Keratinocyte (primary cell): ENCODE measurements around the gene KLRF1. TPM values are rescaled to one million over a fixed set of nuclear protein-coding genes. Genes with fewer than 3 reads are reported as not detected.

Experiments
- DNase-seq: peaks from one replicate; pipeline ENCODE4 v3.0.0-alpha.2; 2011; ENCODE audit warnings: low read depth, missing footprints, low spot score
- FAIRE-seq: peaks from 2 replicates; lab custom pipeline; 2011; peaks lifted over from hg19 to GRCh38; lab: Jason Lieb, UNC
- H2AFZ ChIP-seq: 2 replicates; pipeline ENCODE4 v1.6.0; 2012; ENCODE audit warnings: low read length, control low read depth, inconsistent platforms; ENCODE audit not compliant: control insufficient read depth
- H3K27ac ChIP-seq: 2 replicates; pipeline ENCODE4 v1.5.1; 2011; ENCODE audit warnings: low read length; ENCODE audit not compliant: control insufficient read depth, insufficient read depth
- H3K27me3 ChIP-seq: 3 replicates; pipeline ENCODE4 v1.6.0; 2011; ENCODE audit warnings: low read length; ENCODE audit not compliant: control insufficient read depth, insufficient read depth; ENCODE audit errors: extremely low read depth
- H3K36me3 ChIP-seq, 2 experiments: 2 replicates in 1 of 2; 3 replicates in 1 of 2; pipeline ENCODE4 v1.5.1; 2011; ENCODE audit warnings: low read length in 2 of 2, mild to moderate bottlenecking in 1 of 2; ENCODE audit not compliant: control insufficient read depth in 2 of 2, insufficient read depth in 2 of 2; ENCODE audit errors: extremely low read depth in 1 of 2
- H3K4me1 ChIP-seq: 3 replicates; pipeline ENCODE4 v1.5.1; 2011; ENCODE audit warnings: low read length; ENCODE audit not compliant: control insufficient read depth, insufficient read depth; ENCODE audit errors: extremely low read depth
- H3K4me2 ChIP-seq: 3 replicates; pipeline ENCODE4 v1.6.0; 2011; ENCODE audit warnings: low read depth, low read length; ENCODE audit not compliant: control insufficient read depth, insufficient read depth; ENCODE audit errors: extremely low read depth
- H3K4me3 ChIP-seq, 3 experiments: fragments of 200-600 bp in 1 of 3; sonication (generic) in 1 of 3; 2 replicates in 2 of 3; 3 replicates in 1 of 3; pipeline ENCODE4 v1.5.1; 2011 to 2016; ENCODE audit warnings: low read length in 3 of 3, mild to moderate bottlenecking in 3 of 3, control low read depth in 2 of 3, inconsistent platforms in 1 of 3, low read depth in 1 of 3, mixed read lengths in 1 of 3, mixed run types in 1 of 3, moderate library complexity in 1 of 3; ENCODE audit not compliant: control insufficient read depth in 2 of 3, insufficient read depth in 2 of 3; ENCODE audit errors: extremely low read depth in 1 of 3
- H3K79me2 ChIP-seq: 2 replicates; pipeline ENCODE4 v1.6.0; 2012; ENCODE audit warnings: low read length; ENCODE audit not compliant: control insufficient read depth, insufficient read depth
- H3K9ac ChIP-seq: 3 replicates; pipeline ENCODE4 v1.6.0; 2011; ENCODE audit warnings: low read length; ENCODE audit not compliant: control insufficient read depth, insufficient read depth; ENCODE audit errors: extremely low read depth
- H3K9me1 ChIP-seq: 3 replicates; pipeline ENCODE4 v1.6.0; 2011; ENCODE audit warnings: low read length; ENCODE audit not compliant: control insufficient read depth, insufficient read depth; ENCODE audit errors: extremely low read depth
- H3K9me3 ChIP-seq: 2 replicates; pipeline ENCODE4 v1.5.1; 2012; ENCODE audit warnings: low read depth, low read length; ENCODE audit not compliant: control insufficient read depth
- H4K20me1 ChIP-seq: 3 replicates; pipeline ENCODE4 v1.6.0; 2011; ENCODE audit warnings: low read length; ENCODE audit not compliant: control insufficient read depth, insufficient read depth; ENCODE audit errors: extremely low read depth
- CTCF ChIP-seq, 3 experiments: IDR thresholded peaks in 1 of 3; conservative IDR thresholded peaks in 1 of 3; optimal IDR thresholded peaks in 1 of 3; 2 replicates in 2 of 3; 3 replicates in 1 of 3; pipeline versions ENCODE3 to v1.5.1; 2011; ENCODE audit warnings: low read length in 3 of 3, mild to moderate bottlenecking in 3 of 3, moderate library complexity in 2 of 3, control low read depth in 1 of 3, inconsistent platforms in 1 of 3; ENCODE audit not compliant: insufficient read depth in 2 of 3; ENCODE audit errors: extremely low read depth in 1 of 3
- EZH2 ChIP-seq: IDR thresholded peaks from one replicate; pipeline ENCODE4 v1.6.1; 2012; ENCODE audit warnings: inconsistent platforms, mild to moderate bottlenecking, low read length, moderate library complexity
- dilution Hi-C: fragments of 300-500 bp; cut with MboI; formaldehyde crosslinking; loops from one replicate; pipeline ENCODE4 v1.7.0; 2020; ENCODE audit warnings: low sequenced_read_pairs; ENCODE audit not compliant: extremely low pct_ligation_motif_present
- polyA plus RNA-seq, 5 experiments: library from polyadenylated mRNA; depleted of rRNA in 3 of 5; stranded (reverse) in 3 of 5; stranded (forward) in 1 of 5; unstranded in 1 of 5; fragments of >200 nt; gene quantifications; 1 replicate in 1 of 5; 2 replicates in 3 of 5; 3 replicates in 1 of 5; pipeline versions ENCODE4 v1.2.1 to v1.2.3, GENCODE V29; 2011 to 2012; ENCODE audit warnings: missing spikeins in 2 of 5, low read depth in 1 of 5, low replicate concordance in 1 of 5

Gene KLRF1
- polyA plus RNA-seq, 1 donor (not counting 4 experiments of a cell fraction or from before 2014, with no cell fraction given) = 0.12 TPM

- no peak overlapping the region for H2AFZ ChIP-seq
- no peak for FAIRE-seq
These were observed 30.9 kb downstream of the KLRF1 start for GRCh38 chr12:9858135-9858534.

DNA sequence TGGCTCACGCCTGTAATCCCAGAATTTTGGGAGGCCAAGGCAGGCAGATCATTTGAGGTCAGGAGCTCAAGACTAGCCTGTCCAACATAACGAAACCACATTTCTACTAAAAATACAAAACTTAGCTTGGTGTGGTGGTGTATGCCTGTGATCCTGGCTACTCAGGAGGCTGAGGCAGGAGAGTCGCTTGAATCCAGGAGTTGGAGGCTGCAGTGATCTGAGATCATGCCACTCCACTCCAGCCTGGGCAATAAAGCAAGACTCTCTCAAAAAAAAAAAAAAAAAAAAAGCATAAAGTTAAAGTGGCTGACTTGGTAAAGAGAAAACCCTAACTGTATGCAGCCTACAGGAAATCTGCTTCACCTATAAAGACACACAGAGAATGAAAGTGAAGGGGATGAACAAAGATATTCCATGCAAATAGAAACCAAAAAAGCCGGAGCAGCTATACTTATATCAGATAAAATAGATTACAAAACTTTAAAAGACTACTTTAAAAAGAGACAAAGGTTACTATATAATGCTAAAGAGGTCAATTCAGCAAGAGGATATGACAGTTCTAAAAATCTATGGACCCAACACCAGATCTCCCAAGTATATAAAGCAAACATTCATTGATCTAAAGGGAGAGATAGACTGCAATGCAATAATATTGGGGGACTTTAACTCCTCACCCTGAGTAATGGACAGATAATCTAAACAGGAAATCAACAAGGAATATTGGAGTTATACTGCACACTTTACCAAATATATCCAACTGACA is 37.8 kb downstream of the KLRF1 start:
- Histone ChIP-seq H3K4me3 (peak overlapping the region; percentile 12 to 86 (median 84)), H3K9me1 (no peaks in the 10 kb centered on the region), H3K9ac (peak overlapping the region; percentile 82), H3K4me1 (peaks cover 2% of the 10 kb centered on the region), H3K27me3 (no peaks in the 10 kb centered on the region), H3K4me2 (peak overlapping the region; percentile 94), H3K9me3 (no peaks in the 10 kb centered on the region), H2AFZ (peak overlapping the region; percentile 80), H3K79me2 (peaks cover 50% of the 10 kb centered on the region), H3K36me3 (no peaks in the 10 kb centered on the region), H3K27ac (peak overlapping the region; percentile 87), H4K20me1 (no peaks in the 10 kb centered on the region)
- no peak for FAIRE-seq
- TF ChIP-seq CTCF (optimal IDR thresholded peaks at IDR 0.05 in 1 of 3, IDR thresholded peaks at IDR 0.05 in 1 of 3, conservative IDR thresholded peaks at IDR 0.05 in 1 of 3; ENCODE audit: extremely low read depth in 1 of 3, insufficient read depth in 2 of 3, low read length in 3 of 3) (no peak), EZH2 (no peak)
- DNase-seq = no peak
- dilution Hi-C loops = no loop called here

More at GRCh38 chr12:9858135-9858534, 30.9 kb downstream of the KLRF1 start:
- Histone ChIP-seq H3K9ac (no peak overlapping the region), H3K4me2 (no peak overlapping the region), H3K27ac (no peak overlapping the region), H4K20me1 (no peaks in the 10 kb centered on the region), H3K36me3 (peaks cover 0 to 1% of the 10 kb centered on the region in 2 experiments), H3K4me3 (no peak overlapping the region), H3K9me3 (no peaks in the 10 kb centered on the region), H3K9me1 (no peaks in the 10 kb centered on the region), H3K79me2 (peaks cover 5% of the 10 kb centered on the region), H3K27me3 (no peaks in the 10 kb centered on the region), H3K4me1 (no peaks in the 10 kb centered on the region)
- dilution Hi-C loops = no loop called here
- no peak for TF ChIP-seq CTCF (optimal IDR thresholded peaks at IDR 0.05 in 1 of 3, IDR thresholded peaks at IDR 0.05 in 1 of 3, conservative IDR thresholded peaks at IDR 0.05 in 1 of 3; ENCODE audit: extremely low read depth in 1 of 3, insufficient read depth in 2 of 3, low read length in 3 of 3)
- no peak for DNase-seq
